ENCODE measurements around the gene KIR3DL1.

KIR3DL1 gene

DNA sequence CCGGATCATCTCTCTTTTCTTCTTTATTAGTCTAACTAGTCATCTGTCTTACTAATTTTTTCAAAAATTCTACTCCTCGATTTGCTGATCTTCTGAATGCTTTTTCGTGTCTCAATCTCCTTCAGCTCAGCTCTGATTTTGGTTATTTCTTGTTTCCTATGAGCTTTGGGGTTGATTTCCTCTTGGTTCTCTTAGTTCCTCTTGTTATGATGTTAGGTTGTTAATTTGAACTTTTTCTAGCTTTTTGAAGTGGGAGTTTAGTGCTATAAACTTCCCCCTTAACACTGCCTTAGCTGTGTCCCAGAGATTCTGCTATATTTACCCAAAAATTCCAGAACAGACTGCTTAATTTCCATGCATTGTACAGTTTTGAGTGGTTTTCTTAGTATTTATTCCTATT is 61.2 kb downstream of the KIR3DL1 start:
- H3K4me3 ChIP-seq (ENCODE audit: low read length): no peak overlapping the region
- no peaks in the 10 kb centered on the region for H3K9me3 ChIP-seq (ENCODE audit: low read length)
- no peaks in the 10 kb centered on the region for H3K4me1 ChIP-seq (ENCODE audit: insufficient read depth, low read length)
- no peaks in the 10 kb centered on the region for H3K36me3 ChIP-seq (ENCODE audit: insufficient read depth, low read length)
- H2AFZ ChIP-seq (ENCODE audit: low read depth, low read length): no peak overlapping the region
- peaks cover 4% of the 10 kb centered on the region for H3K27me3 ChIP-seq (ENCODE audit: insufficient read depth, low read length)
